Neural cell (in vitro differentiated cells): ENCODE results near the gene ARHGEF2. TPM values are rescaled to one million over a fixed set of nuclear protein-coding genes. Genes with fewer than 3 reads are reported as not detected.

ENCODE experiments used
- H2AFZ ChIP-seq: fragments of 200-600, 300-800 bp; sonication (generic), shearing (Covaris generic); 2 replicates; pipeline ENCODE4 v1.6.0; 2014; ENCODE audit warnings: low read depth, mild to moderate bottlenecking, antibody characterized with exemption, low read length, moderate library complexity
- H3F3A ChIP-seq: fragments of 200-600 bp; shearing (Covaris generic); 2 replicates; pipeline ENCODE4 v1.6.1; 2016; ENCODE audit warnings: mild to moderate bottlenecking, moderate library complexity, mixed read lengths, antibody characterized with exemption, low read length; ENCODE audit not compliant: insufficient read depth, poor library complexity, severe bottlenecking
- H3K27ac ChIP-seq: fragments of 200-600, 300-800 bp; sonication (generic), shearing (Covaris generic); 2 replicates; pipeline ENCODE4 v1.5.1; 2014; ENCODE audit warnings: mild to moderate bottlenecking, low read length, moderate library complexity
- H3K27me3 ChIP-seq: fragments of 300-800, 200-600 bp; sonication (generic), shearing (Covaris generic); 2 replicates; pipeline ENCODE4 v1.6.0; 2014; ENCODE audit warnings: mild to moderate bottlenecking, low read depth, low read length, moderate library complexity; ENCODE audit not compliant: insufficient read depth
- H3K36me3 ChIP-seq: fragments of 300-800, 200-600 bp; sonication (generic), shearing (Covaris generic); 2 replicates; pipeline ENCODE4 v1.5.1; 2014; ENCODE audit warnings: mild to moderate bottlenecking, antibody characterized with exemption, low read length, moderate library complexity; ENCODE audit not compliant: insufficient read depth
- H3K4me2 ChIP-seq: fragments of 300-800, 200-600 bp; sonication (generic), shearing (Covaris generic); 2 replicates; pipeline ENCODE4 v1.6.0; 2014; ENCODE audit warnings: mild to moderate bottlenecking, low read length
- H3K4me3 ChIP-seq: fragments of 300-800, 200-600 bp; sonication (generic), shearing (Covaris generic); 2 replicates; pipeline ENCODE4 v1.5.1; 2014; ENCODE audit warnings: mild to moderate bottlenecking, low read length, moderate library complexity
- H3K79me2 ChIP-seq: fragments of 200-600 bp; shearing (Covaris generic); replicated peaks from 2 replicates; pipeline ENCODE4 v1.6.0; 2014; ENCODE audit warnings: mild to moderate bottlenecking, low read length, moderate library complexity; ENCODE audit not compliant: insufficient read depth
- H3K9ac ChIP-seq: fragments of 300-800, 200-600 bp; sonication (generic), shearing (Covaris generic); 2 replicates; pipeline ENCODE4 v1.6.1; 2016; ENCODE audit warnings: mild to moderate bottlenecking, low read length, mixed read lengths
- H3K9me2 ChIP-seq: fragments of 200-600 bp; shearing (Covaris generic); 2 replicates; pipeline ENCODE4 v1.6.1; 2016; ENCODE audit warnings: mild to moderate bottlenecking, low read length, mixed read lengths; ENCODE audit not compliant: insufficient read depth
- H3K9me3 ChIP-seq: fragments of 200-600, 300-800 bp; sonication (generic), shearing (Covaris generic); 2 replicates; pipeline ENCODE4 v1.6.1; 2016; ENCODE audit warnings: mild to moderate bottlenecking, mixed run types, low read length, moderate library complexity, mixed read lengths
- H4K20me1 ChIP-seq: fragments of 200-600 bp; shearing (Covaris generic); 2 replicates; pipeline ENCODE4 v1.6.1; 2016; ENCODE audit warnings: mild to moderate bottlenecking, mixed run types; ENCODE audit not compliant: insufficient read depth
- CTCF ChIP-seq: fragments of 450-650 bp; IDR thresholded peaks from 2 replicates; pipeline ENCODE4 v1.5.1; 2014; ENCODE audit warnings: antibody characterized with exemption, mild to moderate bottlenecking, moderate library complexity; ENCODE audit not compliant: poor library complexity, severe bottlenecking
- EP300 ChIP-seq: fragments of 450-650 bp; conservative IDR thresholded peaks from 2 replicates; pipeline ENCODE4 v1.6.1; 2014; ENCODE audit warnings: antibody characterized with exemption, mild to moderate bottlenecking, moderate library complexity; ENCODE audit not compliant: poor library complexity, severe bottlenecking
- EZH2 ChIP-seq: fragments of 200-600, 300-800 bp; shearing (Covaris generic), sonication (generic); IDR thresholded peaks from 2 replicates; pipeline ENCODE4 v1.6.1; 2014; ENCODE audit warnings: antibody characterized with exemption, low read length, borderline replicate concordance, mild to moderate bottlenecking; ENCODE audit not compliant: insufficient read depth, poor library complexity, severe bottlenecking
- MXI1 ChIP-seq: fragments of 450-650 bp; conservative IDR thresholded peaks from 2 replicates; pipeline ENCODE4 v1.6.1; 2014; ENCODE audit warnings: antibody characterized with exemption, mild to moderate bottlenecking; ENCODE audit not compliant: poor library complexity, severe bottlenecking
- POLR2AphosphoS5 ChIP-seq: IDR thresholded peaks from 2 replicates; pipeline ENCODE4 v1.6.1; 2012
- RAD21 ChIP-seq: fragments of 450-650 bp; conservative IDR thresholded peaks from 2 replicates; pipeline ENCODE4 v1.6.1; 2014; ENCODE audit warnings: antibody characterized with exemption, mild to moderate bottlenecking, moderate library complexity
- REST ChIP-seq: IDR thresholded peaks from 2 replicates; pipeline ENCODE4 v1.6.1; 2012; ENCODE audit warnings: borderline replicate concordance
- SMC3 ChIP-seq: fragments of 450-650 bp; conservative IDR thresholded peaks from 2 replicates; pipeline ENCODE4 v1.6.1; 2014; ENCODE audit warnings: antibody characterized with exemption, mild to moderate bottlenecking, moderate library complexity; ENCODE audit not compliant: poor library complexity
- TAF1 ChIP-seq: IDR thresholded peaks from 2 replicates; pipeline ENCODE4 v1.6.1; 2012; ENCODE audit warnings: low read depth
- polyA plus RNA-seq: library from polyadenylated mRNA; depleted of rRNA; stranded (reverse); fragments of >200 nt; gene quantifications from 2 replicates; pipeline ENCODE4 v1.2.3, GENCODE V29; 2014

Gene ARHGEF2
- polyA plus RNA-seq, 1 donor from 2014 or later, result 45.1 TPM

- Histone ChIP-seq H3K4me3 (no peak overlapping the region), H2AFZ (no peak overlapping the region), H3K4me2 (no peak overlapping the region), H3K9me2 (no peaks in the 10 kb centered on the region), H3K9me3 (no peaks in the 10 kb centered on the region), H3K79me2 (peaks cover 25% of the 10 kb centered on the region), H3K27ac (no peak overlapping the region), H4K20me1 (no peaks in the 10 kb centered on the region), H3F3A (no peaks in the 10 kb centered on the region), H3K27me3 (no peaks in the 10 kb centered on the region), H3K36me3 (peaks cover 12% of the 10 kb centered on the region), H3K9ac (no peak overlapping the region)
- TF ChIP-seq RAD21 (no peak), SMC3 (no peak), REST (no peak), EZH2 (no peak), CTCF (no peak), TAF1 (no peak), POLR2AphosphoS5 (no peak), MXI1 (no peak), EP300 (no peak)
These were observed 11.6 kb downstream of the ARHGEF2 start for GRCh38 chr1:155966750-155967149.

- Histone ChIP-seq H3K4me3 (no peak overlapping the region), H3F3A (no peaks in the 10 kb centered on the region), H3K9me3 (no peaks in the 10 kb centered on the region), H3K4me2 (no peak overlapping the region), H3K79me2 (peaks cover 20% of the 10 kb centered on the region), H3K36me3 (peaks cover 12% of the 10 kb centered on the region), H3K27me3 (no peaks in the 10 kb centered on the region), H2AFZ (no peak overlapping the region), H3K9ac (no peak overlapping the region), H3K9me2 (no peaks in the 10 kb centered on the region), H4K20me1 (no peaks in the 10 kb centered on the region), H3K27ac (no peak overlapping the region)
- TF ChIP-seq POLR2AphosphoS5 (no peak), CTCF (no peak), MXI1 (no peak), RAD21 (no peak), EP300 (no peak), EZH2 (no peak), SMC3 (no peak), TAF1 (no peak), REST (no peak)
These were observed 12.2 kb downstream of the ARHGEF2 start for GRCh38 chr1:155966135-155966534.
